ENCODE data around the gene CCL17. TPM values are rescaled to one million over a fixed set of nuclear protein-coding genes. Genes with fewer than 3 reads are reported as not detected.

Gene CCL17
- total and polyA plus RNA-seq, 9 of the 15 experiments (the other 6 are each of a cell fraction or from before 2014, with no cell fraction given): not detected

DNA sequence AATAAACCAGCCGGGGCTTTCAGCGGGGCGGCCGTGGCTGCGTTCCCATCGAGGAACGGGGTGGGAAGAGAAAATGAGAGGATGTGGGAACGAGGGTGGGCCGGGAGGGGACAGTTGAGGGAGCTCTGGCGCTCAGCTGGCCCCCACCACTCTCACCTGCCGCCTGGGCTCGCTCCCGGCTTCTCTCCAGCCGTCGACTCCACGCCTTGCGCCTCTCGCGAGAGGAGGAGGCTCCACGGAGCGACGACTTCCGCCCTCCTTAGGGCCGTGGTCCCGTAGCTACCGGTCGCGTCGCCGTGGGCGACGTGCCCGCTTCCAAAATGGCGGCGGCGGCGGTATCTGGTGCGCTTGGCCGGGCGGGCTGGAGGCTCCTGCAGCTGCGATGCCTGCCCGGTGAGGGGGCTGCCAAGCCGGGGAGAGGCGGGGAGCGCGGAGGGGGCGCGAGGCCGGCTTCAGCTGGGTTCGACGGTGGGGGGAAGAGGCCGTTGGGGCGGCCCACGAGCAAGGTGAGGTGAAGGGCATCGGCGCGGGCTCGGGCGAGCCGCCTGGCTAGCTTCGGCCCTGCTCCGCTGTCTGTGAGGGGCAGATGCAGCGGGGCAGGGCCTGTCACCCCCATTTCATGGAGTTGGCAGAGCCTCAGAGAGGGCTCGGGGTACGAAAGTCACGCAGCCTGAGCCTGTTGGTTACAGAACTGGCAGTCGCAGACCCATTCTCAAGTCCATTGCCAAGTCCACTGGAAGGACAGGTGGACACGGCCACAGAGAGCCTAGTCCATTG lies 42.8 kb downstream of the CCL17 start, which contains the start of the genes CIAPIN1 and COQ9 (continued):
- TF ChIP-seq OTX1 (CRISPR knock-in tag; IDR thresholded peaks at IDR 0.05) (0 out of 2 replicates have a peak, but pooled peaks have one; percentile 5), ZNF134 (CRISPR knock-in tag; conservative IDR thresholded peaks at IDR 0.05) (peak; percentile 74), ETS1 (conservative IDR thresholded peaks at IDR 0.05; ENCODE audit: control insufficient read depth, low read depth, low read length) (peak; percentile 83), POLR2G (IDR thresholded peaks at IDR 0.05; ENCODE audit: low read depth, low read length) (peak; percentile 96), NONO (IDR thresholded peaks at IDR 0.05; ENCODE audit: low read depth in 2 of 2, low read length in 1 of 2) (peak in 1 of 2 experiments; percentile 72; a peak in 2 of 4 replicates), NCOA2 (IDR thresholded peaks at IDR 0.05; ENCODE audit: partially characterized antibody in 2 of 2) (no peak), ZFP91 (CRISPR knock-in tag; IDR thresholded peaks at IDR 0.05) (no peak), MAZ (CRISPR knock-in tag; conservative IDR thresholded peaks at IDR 0.05 in 1 of 2, IDR thresholded peaks at IDR 0.05 in 1 of 2) (peak; percentile 74 to 97), GABPB1 (CRISPR knock-in tag; IDR thresholded peaks at IDR 0.05) (peak; percentile 96), GMEB1 (CRISPR knock-in tag; IDR thresholded peaks at IDR 0.05) (peak; percentile 99), FOS (IDR thresholded peaks at IDR 0.05; ENCODE audit: extremely low read depth, insufficient read length) (no peak), MTA1 (IDR thresholded peaks at IDR 0.05; ENCODE audit: borderline replicate concordance) (peak; percentile 96), RBFOX2 (IDR thresholded peaks at IDR 0.05; ENCODE audit: low read depth, low read length) (peak; percentile 94), TFAM (CRISPR knock-in tag; conservative IDR thresholded peaks at IDR 0.05) (no peak), SIN3B (IDR thresholded peaks at IDR 0.05; ENCODE audit: low read depth) (peak; percentile 86), DPF2 (IDR thresholded peaks at IDR 0.05) (no peak), TEAD1 (CRISPR knock-in tag; IDR thresholded peaks at IDR 0.05) (peak in 1 of 2 experiments; percentile 27; a peak in 1 of 4 replicates)
- TF ChIP-seq, protein P1, sequence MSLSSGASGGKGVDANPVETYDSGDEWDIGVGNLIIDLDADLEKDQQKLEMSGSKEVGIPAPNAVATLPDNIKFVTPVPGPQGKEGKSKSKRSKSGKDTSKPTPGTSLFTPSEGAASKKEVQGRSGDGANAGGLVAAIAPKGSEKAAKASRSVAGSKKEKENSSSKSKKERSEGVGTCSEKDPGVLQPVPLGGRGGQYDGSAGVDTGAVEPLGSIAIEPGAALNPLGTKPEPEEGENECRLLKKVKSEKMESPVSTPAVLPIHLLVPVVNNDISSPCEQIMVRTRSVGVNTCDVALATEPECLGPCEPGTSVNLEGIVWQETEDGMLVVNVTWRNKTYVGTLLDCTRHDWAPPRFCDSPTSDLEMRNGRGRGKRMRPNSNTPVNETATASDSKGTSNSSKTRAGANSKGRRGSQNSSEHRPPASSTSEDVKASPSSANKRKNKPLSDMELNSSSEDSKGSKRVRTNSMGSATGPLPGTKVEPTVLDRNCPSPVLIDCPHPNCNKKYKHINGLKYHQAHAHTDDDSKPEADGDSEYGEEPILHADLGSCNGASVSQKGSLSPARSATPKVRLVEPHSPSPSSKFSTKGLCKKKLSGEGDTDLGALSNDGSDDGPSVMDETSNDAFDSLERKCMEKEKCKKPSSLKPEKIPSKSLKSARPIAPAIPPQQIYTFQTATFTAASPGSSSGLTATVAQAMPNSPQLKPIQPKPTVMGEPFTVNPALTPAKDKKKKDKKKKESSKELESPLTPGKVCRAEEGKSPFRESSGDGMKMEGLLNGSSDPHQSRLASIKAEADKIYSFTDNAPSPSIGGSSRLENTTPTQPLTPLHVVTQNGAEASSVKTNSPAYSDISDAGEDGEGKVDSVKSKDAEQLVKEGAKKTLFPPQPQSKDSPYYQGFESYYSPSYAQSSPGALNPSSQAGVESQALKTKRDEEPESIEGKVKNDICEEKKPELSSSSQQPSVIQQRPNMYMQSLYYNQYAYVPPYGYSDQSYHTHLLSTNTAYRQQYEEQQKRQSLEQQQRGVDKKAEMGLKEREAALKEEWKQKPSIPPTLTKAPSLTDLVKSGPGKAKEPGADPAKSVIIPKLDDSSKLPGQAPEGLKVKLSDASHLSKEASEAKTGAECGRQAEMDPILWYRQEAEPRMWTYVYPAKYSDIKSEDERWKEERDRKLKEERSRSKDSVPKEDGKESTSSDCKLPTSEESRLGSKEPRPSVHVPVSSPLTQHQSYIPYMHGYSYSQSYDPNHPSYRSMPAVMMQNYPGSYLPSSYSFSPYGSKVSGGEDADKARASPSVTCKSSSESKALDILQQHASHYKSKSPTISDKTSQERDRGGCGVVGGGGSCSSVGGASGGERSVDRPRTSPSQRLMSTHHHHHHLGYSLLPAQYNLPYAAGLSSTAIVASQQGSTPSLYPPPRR (CRISPR knock-in tag; IDR thresholded peaks at IDR 0.05; ENCODE audit: borderline replicate concordance): no peak
